Upper lobe of right lung (tissue), 1 donor: ENCODE measurements around the gene PIKFYVE. TPM values are rescaled to one million over a fixed set of nuclear protein-coding genes. Genes with fewer than 3 reads are reported as not detected.
"Not testable (repeated sequence)": the region's sequence is repeated elsewhere in the genome, so short reads cannot be mapped to it uniquely, and the experiment has no call there.

Experiments
- ATAC-seq: fragments of 200-7000 bp; cut with Tn5 transposase; one replicate; pipeline ENCODE4 v1.9.1; 2020; ENCODE audit warnings: mild to moderate bottlenecking, moderate library complexity
- DNase-seq: peaks from one replicate; pipeline ENCODE4 v3.0.0-alpha.2; 2020
- H3K27ac ChIP-seq: fragments of 200-600 bp; one replicate; pipeline ENCODE4 v1.8.0; 2022
- H3K27me3 ChIP-seq: fragments of 200-600 bp; one replicate; pipeline ENCODE4 v1.8.0; 2022; ENCODE audit warnings: mild to moderate bottlenecking
- H3K36me3 ChIP-seq: fragments of 200-600 bp; one replicate; pipeline ENCODE4 v1.8.0; 2022
- H3K4me1 ChIP-seq: fragments of 200-600 bp; one replicate; pipeline ENCODE4 v1.8.0; 2022
- H3K4me3 ChIP-seq: fragments of 200-600 bp; one replicate; pipeline ENCODE4 v1.8.0; 2022; ENCODE audit warnings: mild to moderate bottlenecking
- H3K9me3 ChIP-seq: fragments of 200-600 bp; one replicate; pipeline ENCODE4 v1.8.0; 2022
- intact Hi-C: fragments of 100-400 bp; cut with DNase I; formaldehyde crosslinking; loops from one replicate; pipeline ENCODE4 v1.11.0; 2022
- total RNA-seq: library from RNA; stranded (reverse); fragmentation: NEBNext Ultra II Directional; extraction: Animal tissue kit (Norgen Biotek cat#: 25700); gene quantifications from one replicate; pipeline ENCODE4 v1.2.1, GENCODE V29; 2021
- TF ChIP-seq, protein P1 (sequence below): fragments of 200-600 bp; IDR thresholded peaks from one replicate; pipeline ENCODE4 v1.8.0; 2022; ENCODE audit warnings: antibody characterized with exemption
- donor health status: DM: no; HTN: yes; CAD: no; lungs with severe emphysema.

The PIKFYVE gene
- total RNA-seq, 1 donor from 2014 or later = 32.5 TPM

DNA sequence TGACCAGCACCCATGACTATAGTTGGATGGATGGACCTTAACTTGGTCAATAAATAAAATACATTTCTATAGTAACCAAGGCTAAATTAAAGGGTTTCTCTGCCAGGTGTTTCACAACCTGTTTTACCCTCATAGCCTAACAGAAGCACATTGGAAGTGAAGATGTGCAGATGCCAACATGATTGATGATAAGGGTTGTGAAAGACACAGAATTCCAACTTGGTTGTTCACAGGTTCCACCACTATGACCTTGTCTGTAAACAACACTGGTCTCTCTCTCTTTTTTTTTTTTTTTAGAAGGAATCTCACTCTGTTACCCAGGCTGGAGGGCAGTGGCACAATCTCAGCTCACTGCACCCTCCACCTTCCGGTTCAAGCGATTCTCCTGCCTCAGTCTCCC is 103.0 kb downstream of the PIKFYVE start:
- H3K36me3 ChIP-seq = no peaks in the 10 kb centered on the region
- H3K27me3 ChIP-seq = no peaks in the 10 kb centered on the region
- no peak for DNase-seq
- no peaks in the 10 kb centered on the region for H3K9me3 ChIP-seq
- TF ChIP-seq, protein P1, sequence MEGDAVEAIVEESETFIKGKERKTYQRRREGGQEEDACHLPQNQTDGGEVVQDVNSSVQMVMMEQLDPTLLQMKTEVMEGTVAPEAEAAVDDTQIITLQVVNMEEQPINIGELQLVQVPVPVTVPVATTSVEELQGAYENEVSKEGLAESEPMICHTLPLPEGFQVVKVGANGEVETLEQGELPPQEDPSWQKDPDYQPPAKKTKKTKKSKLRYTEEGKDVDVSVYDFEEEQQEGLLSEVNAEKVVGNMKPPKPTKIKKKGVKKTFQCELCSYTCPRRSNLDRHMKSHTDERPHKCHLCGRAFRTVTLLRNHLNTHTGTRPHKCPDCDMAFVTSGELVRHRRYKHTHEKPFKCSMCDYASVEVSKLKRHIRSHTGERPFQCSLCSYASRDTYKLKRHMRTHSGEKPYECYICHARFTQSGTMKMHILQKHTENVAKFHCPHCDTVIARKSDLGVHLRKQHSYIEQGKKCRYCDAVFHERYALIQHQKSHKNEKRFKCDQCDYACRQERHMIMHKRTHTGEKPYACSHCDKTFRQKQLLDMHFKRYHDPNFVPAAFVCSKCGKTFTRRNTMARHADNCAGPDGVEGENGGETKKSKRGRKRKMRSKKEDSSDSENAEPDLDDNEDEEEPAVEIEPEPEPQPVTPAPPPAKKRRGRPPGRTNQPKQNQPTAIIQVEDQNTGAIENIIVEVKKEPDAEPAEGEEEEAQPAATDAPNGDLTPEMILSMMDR = no peak
- ATAC-seq = no peak
- no peak overlapping the region for H3K4me3 ChIP-seq
- H3K4me1 ChIP-seq = no peaks in the 10 kb centered on the region
- intact Hi-C loops = no loop called here
- H3K27ac ChIP-seq = no peak overlapping the region

DNA sequence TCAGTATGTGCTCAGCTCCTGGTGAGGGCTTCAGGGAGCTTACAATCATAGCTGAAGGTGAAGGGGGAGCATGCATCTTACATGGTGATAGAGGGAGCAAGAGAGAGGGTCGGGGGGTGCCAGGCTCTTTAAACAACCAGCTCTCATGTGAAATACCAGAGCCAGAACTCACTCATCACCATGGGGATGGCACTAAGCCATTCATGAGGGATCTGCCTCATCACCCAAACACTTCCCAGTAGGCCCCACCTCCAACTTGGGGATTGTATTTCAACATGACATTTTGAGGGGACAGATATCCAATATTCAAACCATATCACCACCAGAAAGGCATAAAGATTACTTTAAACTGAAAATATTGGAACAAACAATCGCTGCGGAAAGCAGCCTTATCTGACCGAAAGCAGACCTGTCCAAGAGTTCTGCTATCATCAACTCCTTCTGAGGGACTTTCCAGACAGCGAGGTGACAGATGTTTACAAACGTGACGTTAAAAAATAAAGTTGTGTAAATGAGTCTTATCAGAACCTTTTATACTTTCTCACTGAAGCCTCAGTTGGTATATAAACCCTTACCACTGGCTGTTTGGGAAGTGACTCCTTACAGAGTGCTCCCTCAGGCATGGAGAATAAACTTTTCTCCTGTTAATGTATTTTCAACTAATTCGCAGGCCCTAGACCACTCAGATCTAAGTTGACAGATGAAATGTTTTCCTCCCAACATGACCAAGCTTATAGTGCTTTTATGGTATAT is 105.0 kb downstream of the PIKFYVE start:
- H3K9me3 ChIP-seq = no peaks in the 10 kb centered on the region
- no peak overlapping the region for H3K27ac ChIP-seq
- intact Hi-C loops = no loop called here
- no peak for ATAC-seq
- TF ChIP-seq, protein P1 = no peak
- H3K4me3 ChIP-seq = no peak overlapping the region
- H3K4me1 ChIP-seq = no peaks in the 10 kb centered on the region
- DNase-seq = no peak
- H3K27me3 ChIP-seq = no peaks in the 10 kb centered on the region
- H3K36me3 ChIP-seq = no peaks in the 10 kb centered on the region

DNA sequence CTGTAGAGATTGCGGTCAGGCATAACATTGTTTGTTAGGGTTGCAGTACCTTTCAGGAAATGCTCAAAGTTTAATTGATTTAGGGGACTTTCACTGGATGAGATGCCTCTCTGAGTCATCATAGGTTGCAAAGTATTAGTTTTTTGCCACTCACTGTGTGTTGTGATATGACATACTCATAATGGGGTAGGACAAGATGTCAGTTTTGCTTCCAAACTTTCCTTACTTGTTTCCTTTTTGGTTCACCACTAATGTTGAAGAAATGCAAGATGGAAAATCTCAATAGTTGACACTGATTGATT is 105.5 kb downstream of the PIKFYVE start:
- H3K36me3 ChIP-seq = no peaks in the 10 kb centered on the region
- H3K9me3 ChIP-seq = no peaks in the 10 kb centered on the region
- intact Hi-C loops = no loop called here
- H3K27ac ChIP-seq = no peak overlapping the region
- H3K4me1 ChIP-seq = no peaks in the 10 kb centered on the region
- H3K27me3 ChIP-seq = no peaks in the 10 kb centered on the region
- H3K4me3 ChIP-seq = no peak overlapping the region
- ATAC-seq (no peak), DNase-seq (no peak)
- TF ChIP-seq, protein P1 = no peak

DNA sequence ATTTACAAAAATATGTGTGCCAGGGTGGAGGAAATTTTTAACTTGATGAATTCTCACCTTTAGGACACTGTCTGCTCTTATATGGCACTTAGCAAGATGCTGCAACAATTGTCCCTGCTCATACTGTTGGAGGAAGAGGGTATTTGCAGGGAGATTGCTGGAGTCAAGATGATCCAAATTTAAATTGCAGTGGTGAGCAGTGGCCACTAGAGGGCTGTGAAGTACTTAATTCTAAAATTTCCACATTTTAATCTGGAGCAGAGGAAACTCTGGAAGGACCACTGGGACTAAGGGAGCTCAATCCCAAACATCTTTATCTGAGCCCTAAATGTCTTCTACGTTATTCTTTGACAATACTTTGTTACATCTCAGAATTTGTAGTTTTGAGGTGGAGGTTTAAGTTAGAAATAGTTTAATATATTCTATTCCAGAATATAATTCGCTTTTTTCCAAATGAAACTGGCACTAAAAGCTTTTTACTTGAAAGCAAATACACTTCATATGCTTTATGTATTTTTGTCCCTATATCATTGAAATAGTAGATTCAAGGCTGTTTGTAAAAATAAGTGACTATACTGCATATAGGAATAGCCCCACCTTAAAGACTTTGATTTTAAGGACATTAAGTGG is 107.5 kb downstream of the PIKFYVE start:
- TF ChIP-seq, protein P1 = peak; percentile 87
- no peak for DNase-seq
- intact Hi-C loops = no loop called here
- peak; percentile 80 for ATAC-seq
- no peak overlapping the region for H3K4me3 ChIP-seq
- no peak overlapping the region for H3K27ac ChIP-seq
- H3K4me1 ChIP-seq = no peaks in the 10 kb centered on the region
- no peaks in the 10 kb centered on the region for H3K27me3 ChIP-seq
- H3K36me3 ChIP-seq = no peaks in the 10 kb centered on the region
- no peaks in the 10 kb centered on the region for H3K9me3 ChIP-seq

DNA sequence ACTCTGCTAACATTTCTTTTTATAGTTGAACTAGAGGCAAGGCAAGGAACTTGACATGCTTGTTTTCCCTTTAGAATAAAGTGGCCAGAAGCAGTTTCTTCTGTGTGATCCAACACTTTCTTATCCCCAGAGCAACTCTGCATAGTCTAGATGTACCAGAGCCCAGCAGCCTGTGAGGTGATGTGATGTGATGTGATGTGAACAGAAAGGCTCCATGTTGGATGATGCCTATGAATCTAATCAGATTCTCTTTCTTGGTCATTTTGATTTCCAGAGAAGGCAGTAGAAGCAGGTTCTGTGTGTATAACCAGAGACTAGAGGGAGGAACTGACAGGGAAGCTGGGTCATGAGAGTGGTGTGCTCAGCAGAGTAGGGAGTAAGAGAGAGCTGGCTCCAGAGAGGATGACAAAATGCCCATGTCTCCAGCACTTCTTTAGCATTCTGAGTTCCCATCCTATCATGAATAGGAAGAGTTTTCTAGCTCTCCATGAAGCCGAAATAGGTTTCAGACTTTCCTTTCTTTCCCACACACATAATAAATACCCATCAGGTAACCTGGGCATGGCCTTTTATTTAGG is 109.5 kb downstream of the PIKFYVE start:
- Histone ChIP-seq H3K27me3 (no peaks in the 10 kb centered on the region), H3K27ac (no peak overlapping the region), H3K4me1 (no peaks in the 10 kb centered on the region), H3K9me3 (no peaks in the 10 kb centered on the region), H3K4me3 (no peak overlapping the region), H3K36me3 (no peaks in the 10 kb centered on the region)
- intact Hi-C loops = no loop called here
- TF ChIP-seq, protein P1 = no peak
- DNase-seq (no peak), ATAC-seq (no peak)

DNA sequence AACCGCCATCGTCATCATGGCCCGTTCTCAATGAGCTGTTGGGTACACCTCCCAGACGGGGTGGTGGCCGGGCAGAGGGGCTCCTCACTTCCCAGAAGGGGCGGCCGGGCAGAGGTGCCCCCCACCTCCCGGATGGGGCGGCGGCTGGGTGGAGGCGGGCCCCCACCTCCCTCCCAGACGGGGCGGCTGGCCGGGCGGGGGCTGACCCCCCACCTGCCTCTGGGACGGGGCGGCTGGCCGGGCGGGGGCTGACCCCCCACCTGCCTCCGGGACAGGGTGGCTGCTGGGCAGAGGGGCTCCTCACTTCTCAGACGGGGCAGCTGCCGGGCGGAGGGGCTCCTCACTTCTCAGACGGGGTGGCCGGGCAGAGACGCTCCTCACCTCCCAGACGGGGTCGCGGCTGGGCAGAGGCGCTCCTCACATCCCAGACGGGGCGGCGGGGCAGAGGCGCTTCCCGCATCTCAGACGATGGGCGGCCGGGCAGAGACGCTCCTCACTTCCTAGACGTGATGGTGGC is 111.3 kb downstream of the PIKFYVE start:
- ATAC-seq, H3K27ac ChIP-seq, H3K4me1 ChIP-seq, DNase-seq, intact Hi-C loops, H3K9me3 ChIP-seq, H3K36me3 ChIP-seq, H3K4me3 ChIP-seq, H3K27me3 ChIP-seq: not testable (repeated sequence)
